Activated T-cell treated with anti-CD3 and anti-CD28 coated beads, Interleukin-2, amount 50 U/mL, for 24 hours (primary cell): ENCODE measurements around the gene KIF21A.
"Not testable (repeated sequence)": the region's sequence is repeated elsewhere in the genome, so short reads cannot be mapped to it uniquely, and the experiment has no call there.

Experiments used
- DNase-seq: peaks from one replicate; pipeline ENCODE4 v3.0.0-alpha.2; 2020
- H3K27ac Mint-ChIP-seq: 2 replicates; pipeline ENCODE4 v1.8.0; 2020; ENCODE audit warnings: mild to moderate bottlenecking, mixed read lengths
- H3K27me3 Mint-ChIP-seq: 2 replicates; pipeline ENCODE4 v1.8.0; 2020; ENCODE audit warnings: mixed read lengths
- H3K36me3 Mint-ChIP-seq: 2 replicates; pipeline ENCODE4 v1.8.0; 2020; ENCODE audit warnings: low read depth, mixed read lengths
- H3K4me1 Mint-ChIP-seq: 2 replicates; pipeline ENCODE4 v1.8.0; 2020; ENCODE audit warnings: low read depth, mixed read lengths
- H3K4me3 Mint-ChIP-seq: 2 replicates; pipeline ENCODE4 v1.8.0; 2020; ENCODE audit warnings: mild to moderate bottlenecking, moderate library complexity, mixed read lengths
- H3K9me3 Mint-ChIP-seq: 2 replicates; pipeline ENCODE4 v1.8.0; 2020; ENCODE audit warnings: mixed read lengths

The KIF21A gene

DNA sequence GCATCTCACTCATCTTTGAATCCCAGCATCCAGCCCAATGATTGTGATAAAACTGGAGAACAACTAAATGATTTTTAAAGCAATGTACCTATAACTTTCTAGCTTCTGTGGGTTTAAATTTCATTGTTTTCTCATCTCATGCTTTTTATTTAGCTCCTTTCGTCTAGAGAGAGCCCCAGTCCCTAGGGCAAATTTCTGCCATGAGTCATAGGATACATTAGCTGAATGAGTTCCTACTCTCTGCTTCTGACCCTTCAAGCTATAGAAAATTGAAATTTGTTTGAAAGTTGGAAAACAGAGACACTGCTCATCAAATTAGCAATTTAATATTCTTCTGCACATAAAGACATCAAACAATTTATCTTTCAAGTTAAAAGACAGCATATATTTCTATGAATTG, 113.9 kb downstream of the KIF21A start:
- Mint-ChIP-seq H3K9me3 (no peaks in the 10 kb centered on the region), H3K4me3 (no peak overlapping the region), H3K27me3 (no peaks in the 10 kb centered on the region), H3K27ac (no peak overlapping the region), H3K4me1 (peaks cover 22% of the 10 kb centered on the region), H3K36me3 (peaks cover 50% of the 10 kb centered on the region)
- no peak for DNase-seq

DNA sequence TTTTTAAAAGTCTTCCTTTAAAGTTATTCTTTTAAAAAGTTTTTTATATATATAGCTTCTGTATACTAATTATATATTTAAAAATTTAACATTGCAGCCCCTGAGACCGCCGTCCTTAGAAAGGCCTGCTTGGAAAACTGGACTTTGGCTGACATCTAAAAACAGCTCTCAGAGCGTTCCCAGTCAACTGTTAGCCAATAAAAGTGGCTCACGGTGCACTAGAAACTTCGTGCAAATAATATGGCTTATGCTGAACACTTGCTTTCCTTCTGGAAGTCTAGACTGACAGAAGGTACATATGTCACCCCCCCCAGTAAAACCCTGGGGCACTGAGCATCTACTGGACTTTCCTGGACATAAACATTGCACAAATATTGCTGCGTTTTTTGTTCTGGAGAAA, 115.0 kb downstream of the KIF21A start:
- peaks cover 49% of the 10 kb centered on the region for H3K36me3 Mint-ChIP-seq

DNA sequence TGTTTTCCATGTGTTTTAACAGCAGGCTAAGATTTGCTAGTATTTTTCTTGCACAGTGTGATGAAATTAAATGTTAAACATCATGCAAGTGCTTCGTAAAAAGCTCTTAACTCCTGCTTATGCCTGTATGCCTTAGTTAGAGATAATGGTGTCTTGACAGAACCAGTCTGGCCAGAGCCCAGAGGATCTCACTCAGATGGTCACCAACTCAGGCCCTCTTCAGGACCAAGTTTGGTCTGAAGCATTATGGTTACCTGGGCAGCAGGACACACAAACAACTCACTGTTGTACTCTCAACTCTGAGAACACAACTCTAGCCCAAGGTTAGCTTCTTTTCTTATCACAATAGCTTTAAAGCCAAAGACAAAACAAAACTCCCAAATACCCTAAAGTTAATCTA, 115.4 kb downstream of the KIF21A start:
- Mint-ChIP-seq H3K9me3 (no peaks in the 10 kb centered on the region), H3K27ac (no peak overlapping the region)

More for the DNA sequence above, 115.0 kb downstream of the KIF21A start:
- Mint-ChIP-seq H3K9me3 (no peaks in the 10 kb centered on the region), H3K27ac (no peak overlapping the region), H3K4me1 (peaks cover 22% of the 10 kb centered on the region), H3K4me3 (no peak overlapping the region), H3K27me3 (no peaks in the 10 kb centered on the region)
- DNase-seq, result no peak

DNA sequence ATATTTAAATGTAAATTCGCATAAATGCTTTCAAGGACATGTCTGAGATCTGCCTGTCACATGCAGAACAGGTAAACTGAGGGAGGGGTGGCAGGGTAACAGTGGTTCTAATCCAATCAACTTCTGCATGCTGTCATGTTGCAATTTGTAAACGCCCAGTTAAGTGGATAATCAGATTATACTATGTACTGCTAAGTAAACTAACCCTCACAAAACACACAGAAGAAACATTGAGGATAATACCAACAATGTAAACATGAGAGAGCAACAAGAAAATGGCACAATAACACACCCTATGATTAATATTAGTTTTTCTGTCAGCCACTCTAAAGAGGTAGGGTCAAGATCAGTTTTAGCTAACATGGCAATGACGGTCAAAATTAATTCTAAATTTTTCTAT, 123.7 kb downstream of the KIF21A start:
- DNase-seq, result no peak
- Mint-ChIP-seq H3K9me3 (no peaks in the 10 kb centered on the region), H3K27me3 (no peaks in the 10 kb centered on the region), H3K4me1 (no peaks in the 10 kb centered on the region), H3K4me3 (no peak overlapping the region), H3K36me3 (peaks cover 27% of the 10 kb centered on the region), H3K27ac (no peak overlapping the region)

More for the DNA sequence above, 115.4 kb downstream of the KIF21A start:
- Mint-ChIP-seq H3K4me3 (no peak overlapping the region), H3K4me1 (peaks cover 18% of the 10 kb centered on the region), H3K27me3 (no peaks in the 10 kb centered on the region), H3K36me3 (peaks cover 44% of the 10 kb centered on the region)
- DNase-seq, result no peak

DNA sequence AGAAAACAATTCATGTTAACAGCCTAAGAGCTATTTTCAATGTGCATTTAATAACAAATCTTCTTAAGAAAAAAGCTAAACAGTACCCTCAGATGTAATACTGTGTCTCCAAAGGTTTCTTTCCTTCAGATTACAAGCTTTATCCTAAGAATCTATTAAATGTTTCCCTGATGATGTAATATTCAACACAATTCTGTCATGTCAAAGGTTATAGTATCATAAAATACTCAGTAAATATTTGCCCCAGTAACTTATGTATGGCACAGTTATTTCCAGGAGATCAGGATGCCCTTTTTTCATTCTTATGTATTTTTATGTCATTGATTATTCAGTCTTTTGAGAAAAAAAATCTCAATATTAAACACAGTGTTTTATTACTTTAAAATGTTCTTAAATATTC, 128.4 kb downstream of the KIF21A start:
- H3K4me1 Mint-ChIP-seq, result no peaks in the 10 kb centered on the region
- H3K27me3 Mint-ChIP-seq, result no peaks in the 10 kb centered on the region
- no peak for DNase-seq
- H3K27ac Mint-ChIP-seq, result no peak overlapping the region
- no peaks in the 10 kb centered on the region for H3K9me3 Mint-ChIP-seq
- H3K4me3 Mint-ChIP-seq, result no peak overlapping the region
- peaks cover 38% of the 10 kb centered on the region for H3K36me3 Mint-ChIP-seq

DNA sequence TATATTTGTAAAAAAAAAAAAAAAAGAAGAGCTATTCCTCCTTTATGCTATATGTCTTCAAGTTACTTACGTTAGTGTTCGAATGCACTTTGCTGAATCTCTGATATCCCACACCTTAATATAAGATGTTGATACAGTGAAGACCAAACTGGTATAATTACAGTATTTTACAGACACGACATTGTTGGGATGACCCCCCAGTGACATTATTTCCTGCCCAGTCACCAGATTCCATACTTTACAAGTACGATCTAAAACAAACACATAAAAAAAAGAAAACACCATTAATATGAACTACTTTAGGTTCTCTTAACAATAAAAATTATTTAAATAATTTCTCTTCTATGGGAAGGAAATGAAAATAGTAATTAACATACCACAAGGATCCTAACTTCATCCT, 133.4 kb downstream of the KIF21A start:
- H3K36me3 Mint-ChIP-seq, result peaks cover 49% of the 10 kb centered on the region
- H3K4me1 Mint-ChIP-seq, result no peaks in the 10 kb centered on the region
- H3K4me3 Mint-ChIP-seq, result no peak overlapping the region
- no peak overlapping the region for H3K27ac Mint-ChIP-seq
- H3K9me3 Mint-ChIP-seq, result no peaks in the 10 kb centered on the region
- no peak for DNase-seq
- no peaks in the 10 kb centered on the region for H3K27me3 Mint-ChIP-seq

DNA sequence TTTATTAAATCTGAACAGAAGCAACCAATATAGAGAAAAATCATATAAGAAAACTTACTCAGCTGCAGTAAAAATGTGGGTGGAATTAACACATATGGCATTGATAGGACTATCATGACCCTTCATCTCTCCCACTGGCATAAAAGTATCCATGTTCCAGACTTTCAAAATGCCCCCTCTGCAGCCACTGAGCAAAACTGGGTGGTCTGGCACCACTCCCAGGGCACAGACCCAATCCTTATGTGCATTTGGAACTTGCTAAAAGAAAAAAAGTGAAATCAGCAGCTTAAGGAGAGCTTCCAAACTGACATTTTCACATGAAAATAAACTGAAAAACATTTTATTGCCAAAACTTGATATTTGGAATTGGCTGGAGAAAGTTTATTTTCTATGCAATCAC, 141.5 kb downstream of the KIF21A start:
- Mint-ChIP-seq H3K36me3 (peaks cover 55% of the 10 kb centered on the region), H3K4me1 (no peaks in the 10 kb centered on the region), H3K9me3 (no peaks in the 10 kb centered on the region), H3K27me3 (no peaks in the 10 kb centered on the region), H3K4me3 (no peak overlapping the region), H3K27ac (no peak overlapping the region)
- no peak for DNase-seq

DNA sequence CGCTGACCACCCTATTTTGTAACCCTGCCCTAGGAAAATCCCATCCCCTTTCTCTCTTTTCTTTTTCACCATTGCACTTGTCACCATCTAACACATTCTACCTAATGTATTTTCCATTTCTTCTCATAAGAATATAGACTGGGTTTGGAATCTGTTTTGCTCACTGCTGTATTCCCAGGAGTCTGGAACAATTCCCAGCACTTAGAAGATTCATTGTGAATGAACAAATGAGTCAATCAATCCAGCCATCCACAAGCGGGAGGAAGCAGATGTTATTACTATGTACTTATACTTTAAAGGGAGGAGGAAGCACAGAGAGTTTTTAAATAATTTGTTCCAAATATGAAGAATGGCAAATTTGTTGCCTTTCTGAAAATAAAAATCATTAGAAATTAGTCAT, 142.1 kb downstream of the KIF21A start:
- no peak for DNase-seq

DNA sequence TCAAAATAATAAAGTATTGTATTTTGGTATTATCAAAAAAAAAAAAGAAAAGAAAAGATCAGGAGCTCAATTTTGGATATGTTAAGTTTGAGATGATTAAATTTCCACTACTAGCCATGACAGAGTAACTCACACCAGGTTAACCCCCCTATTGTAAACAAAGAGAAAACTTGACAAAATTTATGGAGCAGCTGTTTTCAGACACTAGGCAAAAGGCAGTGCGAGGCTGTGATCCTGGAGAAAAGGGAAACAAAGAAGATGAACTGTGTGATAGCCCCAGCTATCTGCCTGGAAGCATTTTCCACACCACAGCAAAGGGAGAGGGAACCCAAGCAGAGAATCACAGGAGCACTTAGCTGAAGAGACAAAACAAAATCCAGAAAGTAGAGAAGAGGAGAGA, 145.0 kb downstream of the KIF21A start:
- Mint-ChIP-seq H3K36me3 (peaks cover 42% of the 10 kb centered on the region), H3K9me3 (no peaks in the 10 kb centered on the region), H3K4me3 (no peak overlapping the region), H3K27ac (no peak overlapping the region), H3K27me3 (no peaks in the 10 kb centered on the region), H3K4me1 (no peaks in the 10 kb centered on the region)
- no peak for DNase-seq

More for the DNA sequence above, 142.1 kb downstream of the KIF21A start:
- Mint-ChIP-seq H3K9me3 (no peaks in the 10 kb centered on the region), H3K36me3 (peaks cover 52% of the 10 kb centered on the region), H3K4me3 (no peak overlapping the region), H3K4me1 (no peaks in the 10 kb centered on the region), H3K27me3 (no peaks in the 10 kb centered on the region), H3K27ac (no peak overlapping the region)

DNA sequence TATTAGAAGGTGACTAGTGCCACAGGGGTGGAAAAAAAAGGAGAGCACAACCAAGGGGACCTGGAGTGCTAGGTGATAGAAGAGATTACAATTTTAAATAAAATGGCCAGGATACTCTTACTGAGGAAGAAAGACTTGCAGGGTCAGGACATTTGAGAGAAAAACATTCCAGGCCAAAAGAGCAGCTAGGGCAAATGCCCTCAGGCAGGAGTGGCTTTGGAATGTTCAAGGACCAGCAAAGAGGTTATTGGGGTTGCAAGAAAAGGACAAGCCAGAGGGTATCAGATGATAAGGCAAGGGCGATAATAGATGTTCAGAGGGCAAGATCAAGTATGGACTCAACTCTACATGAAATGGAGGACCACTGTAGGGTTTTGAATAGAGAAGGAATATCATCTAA, 146.4 kb downstream of the KIF21A start:
- Mint-ChIP-seq H3K4me1 (no peaks in the 10 kb centered on the region), H3K27me3 (no peaks in the 10 kb centered on the region), H3K27ac (no peak overlapping the region), H3K4me3 (no peak overlapping the region), H3K9me3 (no peaks in the 10 kb centered on the region), H3K36me3 (peaks cover 38% of the 10 kb centered on the region)
- no peak for DNase-seq

DNA sequence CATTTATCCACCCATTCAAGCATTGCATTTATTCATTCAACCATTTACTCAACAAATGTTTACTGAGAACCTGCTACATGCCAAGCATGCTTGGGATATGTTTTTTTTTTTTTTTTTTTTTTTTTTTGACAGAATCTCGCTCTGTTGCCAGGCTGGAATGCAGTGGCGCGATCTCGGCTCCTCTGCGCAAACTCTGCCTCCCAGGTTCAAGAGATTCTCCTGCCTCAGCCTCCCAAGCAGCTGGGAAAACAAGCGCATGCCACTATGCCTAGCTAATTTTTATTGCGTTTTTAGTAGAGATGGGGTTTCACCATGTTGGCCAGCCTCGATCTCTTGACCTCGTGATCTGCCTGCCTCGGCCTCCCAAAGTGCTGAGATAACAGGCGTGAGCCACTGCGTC, 147.3 kb downstream of the KIF21A start:
- not testable (repeated sequence) for H3K27me3 Mint-ChIP-seq, H3K4me1 Mint-ChIP-seq, DNase-seq, H3K27ac Mint-ChIP-seq, H3K4me3 Mint-ChIP-seq, H3K9me3 Mint-ChIP-seq
- H3K36me3 Mint-ChIP-seq, result peaks cover 34% of the 10 kb centered on the region

DNA sequence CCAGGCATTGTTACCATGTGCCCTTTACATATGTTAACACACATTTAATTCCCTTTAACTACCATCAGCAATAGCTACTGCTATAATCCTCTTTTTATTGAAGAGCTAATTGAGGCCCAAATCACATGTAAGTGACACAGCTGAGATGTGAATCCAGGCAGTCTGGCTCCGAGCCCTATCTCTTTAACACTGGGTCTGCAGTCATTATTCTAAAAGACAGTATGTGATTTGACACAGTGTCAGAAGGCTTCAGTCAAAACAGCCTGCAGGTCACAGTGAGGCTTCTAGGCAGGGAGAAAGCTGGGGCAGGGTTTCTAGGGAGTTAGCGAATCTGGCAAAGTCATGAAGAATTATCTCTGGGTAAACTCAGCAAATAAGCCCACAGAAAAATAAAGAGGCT, 148.2 kb downstream of the KIF21A start:
- Mint-ChIP-seq H3K4me1 (no peaks in the 10 kb centered on the region), H3K9me3 (no peaks in the 10 kb centered on the region), H3K27ac (no peak overlapping the region), H3K36me3 (peaks cover 29% of the 10 kb centered on the region), H3K4me3 (no peak overlapping the region), H3K27me3 (no peaks in the 10 kb centered on the region)
- DNase-seq, result no peak

DNA sequence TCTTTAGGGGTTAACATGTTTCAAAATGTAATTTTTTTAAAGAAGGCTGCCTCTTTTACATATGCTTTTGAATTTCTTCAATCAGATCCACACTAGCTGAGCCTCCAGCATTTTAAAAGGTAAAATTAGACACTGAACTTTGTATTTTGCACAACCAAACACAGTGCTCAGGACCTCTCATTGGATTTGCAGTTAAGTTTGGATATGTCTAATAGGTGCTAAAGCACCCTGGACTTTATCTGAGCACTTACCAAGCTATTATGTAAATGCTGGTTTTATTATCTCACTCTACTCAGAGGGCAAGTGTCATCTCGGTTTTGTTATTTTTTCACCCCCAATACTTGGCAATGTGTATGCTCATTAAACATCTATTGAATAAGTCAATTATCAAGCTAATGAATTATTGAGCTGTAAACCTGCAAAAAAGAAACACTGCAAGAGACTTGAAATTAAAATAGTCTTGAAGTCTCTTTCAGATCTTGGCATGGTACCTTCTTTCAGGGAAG, 150.7 kb downstream of the KIF21A start:
- no peaks in the 10 kb centered on the region for H3K27me3 Mint-ChIP-seq
- peaks cover 18% of the 10 kb centered on the region for H3K36me3 Mint-ChIP-seq
- no peak overlapping the region for H3K4me3 Mint-ChIP-seq

DNA sequence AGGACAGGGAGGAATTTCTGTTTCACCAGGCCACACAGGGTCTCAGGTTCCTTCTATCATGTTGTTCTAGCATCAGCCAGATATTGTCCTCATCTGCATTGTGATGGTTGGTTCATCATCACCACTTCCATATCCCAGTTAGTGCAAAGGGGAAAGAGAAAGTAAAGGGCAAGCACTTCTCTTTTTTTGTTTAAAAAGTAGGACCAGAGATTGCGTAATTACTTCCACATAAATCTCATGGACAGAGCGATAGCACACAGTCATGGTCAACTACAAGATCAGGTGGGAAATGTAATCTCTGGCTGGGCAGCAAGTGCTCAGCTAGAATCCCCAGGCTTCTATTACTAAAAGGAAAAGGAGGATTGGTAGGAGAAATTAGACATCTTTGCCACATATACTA, 155.1 kb downstream of the KIF21A start:
- DNase-seq, result no peak
- Mint-ChIP-seq H3K4me3 (no peak overlapping the region), H3K27ac (no peak overlapping the region), H3K27me3 (peaks cover 4% of the 10 kb centered on the region), H3K36me3 (no peaks in the 10 kb centered on the region), H3K9me3 (no peaks in the 10 kb centered on the region), H3K4me1 (peaks cover 2% of the 10 kb centered on the region)

More for the DNA sequence above, 150.7 kb downstream of the KIF21A start:
- no peak overlapping the region for H3K27ac Mint-ChIP-seq
- DNase-seq, result no peak
- no peaks in the 10 kb centered on the region for H3K4me1 Mint-ChIP-seq
- no peaks in the 10 kb centered on the region for H3K9me3 Mint-ChIP-seq

DNA sequence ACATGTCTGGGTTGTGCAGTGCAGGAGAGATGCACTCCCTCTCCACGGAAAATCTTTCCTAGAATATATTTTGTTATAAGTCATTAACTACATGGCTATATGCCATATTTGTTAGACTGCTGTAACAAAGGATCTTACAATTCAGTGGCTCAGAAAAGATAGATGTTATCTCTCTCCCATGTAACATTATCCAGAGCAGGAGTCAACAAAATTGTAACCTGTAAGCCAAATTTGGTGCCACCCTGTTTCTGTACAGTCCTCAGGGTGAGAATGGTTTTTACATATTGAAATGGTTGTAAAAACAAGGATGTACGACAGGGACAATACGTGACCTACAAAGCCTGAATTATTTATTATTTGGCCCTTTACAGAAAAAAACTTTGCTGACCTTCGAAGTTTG, 155.5 kb downstream of the KIF21A start:
- Mint-ChIP-seq H3K4me3 (no peak overlapping the region), H3K4me1 (peaks cover 2% of the 10 kb centered on the region), H3K9me3 (no peaks in the 10 kb centered on the region), H3K27me3 (peaks cover 4% of the 10 kb centered on the region), H3K27ac (no peak overlapping the region), H3K36me3 (no peaks in the 10 kb centered on the region)
- DNase-seq, result no peak

DNA sequence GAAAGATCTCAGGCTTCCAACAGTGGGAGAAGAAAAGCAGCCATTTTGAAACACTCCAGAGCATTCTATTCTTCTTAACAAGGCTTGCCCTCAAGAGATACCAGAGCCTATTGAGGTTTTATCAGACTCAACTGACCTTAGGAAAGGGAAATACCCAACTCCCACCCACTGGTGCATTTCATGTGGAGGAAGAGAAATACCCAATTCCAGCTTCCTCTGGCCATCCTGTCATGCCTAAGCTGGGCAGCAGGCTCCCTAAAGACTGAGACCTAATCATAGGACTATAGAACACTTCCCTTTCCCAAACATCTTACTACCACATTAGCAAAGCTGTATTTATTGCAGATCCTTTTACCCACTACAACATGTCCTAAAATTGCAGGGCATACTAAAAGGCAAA, 164.5 kb downstream of the KIF21A start:
- Mint-ChIP-seq H3K9me3 (no peaks in the 10 kb centered on the region), H3K27ac (no peak overlapping the region), H3K4me3 (no peak overlapping the region), H3K36me3 (no peaks in the 10 kb centered on the region), H3K27me3 (peaks cover 16% of the 10 kb centered on the region), H3K4me1 (no peaks in the 10 kb centered on the region)
- DNase-seq, result no peak
